HepG2 (cell line): ENCODE results near the gene ADPRS. TPM values are rescaled to one million over a fixed set of nuclear protein-coding genes. Genes with fewer than 3 reads are reported as not detected.

Experiments used
- ATAC-seq: fragments of 200-7000 bp; cut with Tn5 transposase; 3 replicates; pipeline ENCODE4 v1.9.1; 2020; ENCODE audit warnings: mild to moderate bottlenecking, moderate library complexity
- BruUV-seq: library from RNA; stranded (reverse); fragments of 400-500 nt; replicated peaks from 2 replicates; lab custom pipeline; 2021; lab: Mats Ljungman, UMichigan
- CTCF ChIA-PET: fragments of 300-600 bp; formaldehyde crosslinking; extraction: SDS; loops from one replicate; lab custom pipeline; 2021; ENCODE audit warnings: low total read pairs, inconsistent platforms, low intra/inter-chr PET ratio; lab: Yijun Ruan, JAX
- POLR2A ChIA-PET: fragments of 350-600 bp; sonication (Branson Sonifier 250); formaldehyde crosslinking; loops from one replicate; lab custom pipeline; 2020; ENCODE audit warnings: antibody characterized with exemption, inconsistent platforms; lab: Yijun Ruan, JAX
- DNase-seq: peaks from one replicate; pipeline ENCODE4 v3.0.0-alpha.2; 2015; ENCODE audit warnings: low spot score
- FAIRE-seq: peaks from 3 replicates; lab custom pipeline; 2011; peaks lifted over from hg19 to GRCh38; lab: Jason Lieb, UNC
- H2AFZ ChIP-seq: one replicate; pipeline ENCODE4 v1.6.1; 2011; ENCODE audit warnings: low read length, inconsistent platforms
- H3K27ac ChIP-seq: fragments of 300-600 bp; 3 replicates; pipeline ENCODE4 v1.8.0; 2011; ENCODE audit warnings: mixed run types, mild to moderate bottlenecking, mixed read lengths, low read length, inconsistent platforms; ENCODE audit not compliant: insufficient read depth; ENCODE audit errors: extremely low read length
- H3K27me3 ChIP-seq, 2 experiments: fragments of 200-600 bp in 1 of 2; 2 replicates in 1 of 2; 3 replicates in 1 of 2; pipeline versions ENCODE4 v1.6.0 to v1.8.0; 2011; ENCODE audit warnings: low read length in 2 of 2, mild to moderate bottlenecking in 2 of 2, moderate library complexity in 2 of 2, inconsistent platforms in 1 of 2; ENCODE audit not compliant: insufficient read depth in 2 of 2, control insufficient read depth in 1 of 2
- H3K36me3 ChIP-seq, 2 experiments: fragments of 200-600 bp in 1 of 2; replicated peaks in 1 of 2; 2 replicates in 1 of 2; 3 replicates in 1 of 2; pipeline versions ENCODE4 v1.5.1 to v1.8.0; 2011; ENCODE audit warnings: low read length in 2 of 2, inconsistent platforms in 1 of 2; ENCODE audit not compliant: insufficient read depth in 2 of 2, control insufficient read depth in 1 of 2
- H3K4me1 ChIP-seq: 2 replicates; pipeline ENCODE4 v1.5.1; 2012; ENCODE audit warnings: low read length, inconsistent platforms; ENCODE audit not compliant: insufficient read depth
- H3K4me2 ChIP-seq: 2 replicates; pipeline ENCODE4 v1.6.0; 2011; ENCODE audit warnings: low read depth, low read length, inconsistent platforms
- H3K4me3 ChIP-seq, 3 experiments: fragments of 200-600 bp in 1 of 3; sonication (generic), shearing (Covaris generic) in 1 of 3; replicated peaks in 1 of 3; 2 replicates each; pipeline ENCODE4 v1.5.1; 2011 to 2016; ENCODE audit warnings: low read length in 3 of 3, inconsistent platforms in 2 of 3, low read depth in 2 of 3, mild to moderate bottlenecking in 2 of 3, control low read depth in 1 of 3, mixed read lengths in 1 of 3; ENCODE audit not compliant: insufficient read depth in 1 of 3
- H3K79me2 ChIP-seq: one replicate; pipeline ENCODE4 v1.6.1; 2011; ENCODE audit warnings: low read length, inconsistent platforms; ENCODE audit not compliant: insufficient read depth
- H3K9ac ChIP-seq: 2 replicates; pipeline ENCODE4 v1.6.0; 2011; ENCODE audit warnings: mild to moderate bottlenecking, low read depth, low read length, inconsistent platforms; ENCODE audit not compliant: insufficient read depth
- H3K9me3 ChIP-seq: 2 replicates; pipeline ENCODE4 v1.5.1; 2012; ENCODE audit warnings: mild to moderate bottlenecking, low read length
- H4K20me1 ChIP-seq: 2 replicates; pipeline ENCODE4 v1.6.0; 2011; ENCODE audit warnings: inconsistent platforms, mild to moderate bottlenecking, low read length, moderate library complexity; ENCODE audit not compliant: insufficient read depth
- ARID5B ChIP-seq: IDR thresholded peaks from 2 replicates; pipeline ENCODE4 v1.4.0; 2020; ENCODE audit warnings: mild to moderate bottlenecking, missing genetic modification reagents
- NFE2L2 ChIP-seq: fragments of 150-350 bp; IDR thresholded peaks from 2 replicates; pipeline ENCODE4 v1.6.1; 2014; ENCODE audit warnings: low read length
- ZNF629 ChIP-seq: sonication (generic); formaldehyde crosslinking; conservative IDR thresholded peaks from 2 replicates; pipeline ENCODE4 v1.5.0; 2020; ENCODE audit warnings: missing genetic modification reagents
- ZNF780A ChIP-seq: sonication (generic); formaldehyde crosslinking; IDR thresholded peaks from 2 replicates; pipeline ENCODE4 v1.8.0; 2022; ENCODE audit warnings: mild to moderate bottlenecking, missing genetic modification reagents, moderate library complexity
- WGBS: methylation state at CpG from one replicate; pipeline ENCODE4 v1.1.6; 2017; ENCODE audit warnings: low lambda C conversion rate; 5-methylcytosine and 5-hydroxymethylcytosine counted together
- in situ Hi-C: cut with HindIII; loops from 2 replicates; pipeline ENCODE4 v1.10.0; 2017; ENCODE audit warnings: low pct_unique_long_range_greater_than_20kb; ENCODE audit not compliant: extremely low pct_ligation_motif_present
- intact Hi-C: fragments of 100-400 bp; cut with micrococcal nuclease; formaldehyde crosslinking; loops from one replicate; pipeline ENCODE4 v1.10.0; 2022; ENCODE audit not compliant: unreplicated experiment
- polyA plus RNA-seq, 8 experiments: library from polyadenylated mRNA; depleted of rRNA in 3 of 8; stranded (reverse) in 7 of 8; unstranded in 1 of 8; fragments of >200 nt; fragmentation: Illumina TruSeq in 4 of 8; extraction: Trizol in 4 of 8; gene quantifications; 2 replicates each; pipeline versions ENCODE4 v1.2.1 to v1.2.3, GENCODE V29; 2011 to 2016; ENCODE audit warnings: low read depth in 4 of 8, missing spikeins in 1 of 8, mixed read lengths in 1 of 8; ENCODE audit not compliant: insufficient read depth in 1 of 8
- total RNA-seq, 5 experiments: library from RNA; depleted of rRNA; stranded (reverse); fragments of >200 nt; fragmentation: Illumina TruSeq; extraction: Trizol; gene quantifications; 2 replicates each; pipeline ENCODE4 v1.2.3, GENCODE V29; 2016; ENCODE audit warnings: low read depth in 1 of 5

The ADPRS gene
- total and polyA plus RNA-seq, 2 of the 13 experiments (the other 11 are each of a cell fraction or from before 2014, with no cell fraction given): 30.6 to 36.4 TPM

- WGBS: 70% methylated on average over 2 of the region's 3 CpGs
- DNase-seq (no peak), FAIRE-seq (no peak), ATAC-seq (no peak)
- no peak overlapping the region for H3K4me2 ChIP-seq
- no TSS peak for BruUV-seq
- no peak overlapping the region for H3K27ac ChIP-seq
- in situ Hi-C loops: no loop called here
- CTCF ChIA-PET: no interaction called here
- POLR2A ChIA-PET: no interaction called here
- no peak overlapping the region for H2AFZ ChIP-seq
- H3K4me1 ChIP-seq: peaks cover 41% of the 10 kb centered on the region
- intact Hi-C loops: no loop called here
- H3K4me3 ChIP-seq: no peak overlapping the region
- H3K79me2 ChIP-seq: no peaks in the 10 kb centered on the region
- no peaks in the 10 kb centered on the region for H3K9me3 ChIP-seq
- peaks cover 7 to 20% of the 10 kb centered on the region in 2 experiments; a peak in 4 of 5 replicates for H3K27me3 ChIP-seq
- no peak overlapping the region for H3K9ac ChIP-seq
- no peaks in the 10 kb centered on the region for H3K36me3 ChIP-seq
- TF ChIP-seq ZNF780A (CRISPR knock-in tag) (no peak), ZNF629 (CRISPR knock-in tag) (peak; percentile 81), ARID5B (no peak)
- H4K20me1 ChIP-seq: no peaks in the 10 kb centered on the region
These were observed 40.2 kb downstream of the ADPRS start for GRCh38 chr1:36128905-36129206.

GRCh38 chr1:36132029-36132428 lies 43.3 kb downstream of the ADPRS start:
- ATAC-seq (no peak), FAIRE-seq (no peak)
- in situ Hi-C loops: loop anchor here (5.0 kb wide), 1 partner anchor 35 kb away; no protein-coding TSS in a partner anchor
- H2AFZ ChIP-seq: no peak overlapping the region
- peaks cover 5 to 10% of the 10 kb centered on the region in 2 experiments; a peak in 1 of 5 replicates for H3K36me3 ChIP-seq
- POLR2A ChIA-PET: interaction anchor here (0.5 kb wide), 1 partner anchor 162 kb away, joined by 3 read pairs; no protein-coding TSS in a partner anchor
- WGBS: 39% methylated on average over 3 of the region's 3 CpGs
- H3K27me3 ChIP-seq: no peaks in the 10 kb centered on the region; a peak in 1 of 5 replicates
- TF ChIP-seq NFE2L2: no peak
- peak; percentile 64 for TF ChIP-seq ZNF629 (CRISPR knock-in tag)
- TF ChIP-seq, all 625 proteins: peak for 1
- Histone ChIP-seq H4K20me1 (no peaks in the 10 kb centered on the region), H3K4me3 (no peak overlapping the region), H3K27ac (no peak overlapping the region), H3K4me1 (peaks cover 34% of the 10 kb centered on the region), H3K4me2 (no peak overlapping the region), H3K79me2 (no peaks in the 10 kb centered on the region), H3K9ac (no peak overlapping the region), H3K9me3 (no peaks in the 10 kb centered on the region)
- intact Hi-C loops: no loop called here
- CTCF ChIA-PET: interaction anchor here (4.5 kb wide), 1 partner anchor 33 kb away, joined by 104 read pairs; no protein-coding TSS in a partner anchor
- no TSS peak for BruUV-seq
- DNase-seq: no peak
